Measurements from ENCODE around the gene TCP10L.

Gene TCP10L

DNA sequence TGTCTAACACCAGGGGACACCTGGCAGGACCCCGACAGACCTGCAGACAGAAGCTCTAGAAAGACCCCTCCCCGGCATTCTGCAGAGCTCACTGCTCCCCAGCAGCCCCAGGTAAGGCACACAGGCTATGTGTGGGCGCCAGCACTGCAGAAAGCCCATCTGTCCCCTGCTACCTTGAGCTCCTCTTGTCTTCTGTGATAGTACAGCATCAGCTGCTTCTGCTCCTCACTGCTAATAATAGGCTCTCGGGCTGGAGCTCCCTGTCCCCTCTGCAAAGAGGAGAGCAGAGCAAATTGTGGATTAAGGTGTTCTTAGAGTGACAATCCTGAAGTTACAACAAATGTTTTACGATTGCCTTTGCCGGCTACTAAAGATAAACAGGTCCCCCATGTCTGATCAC is 16.8 kb upstream of the TCP10L start:
- H3K9me3 ChIP-seq (replicated peaks in 1 of 2; ENCODE audit: control insufficient read depth in 2 of 2, insufficient read depth in 1 of 2, low read depth in 1 of 2, low read length in 2 of 2) = no peaks in the 10 kb centered on the region
- H2AFZ ChIP-seq (ENCODE audit: low read length) = no peak overlapping the region
- no peak overlapping the region for H2BK12ac ChIP-seq (ENCODE audit: low read length)
- H4K91ac ChIP-seq (ENCODE audit: low read depth, low read length, poor library complexity) = no peak overlapping the region
- no peak overlapping the region for H3K18ac ChIP-seq (ENCODE audit: low read length)
- H3K79me1 ChIP-seq (ENCODE audit: low read depth, low read length) = peaks cover 3% of the 10 kb centered on the region
- WGBS, 2 donors (ENCODE audit: extremely low coverage in 2 of 2, insufficient read length in 2 of 2, insufficient replicate concordance in 1 of 2) = no CpG with 5 or more reads among the region's 6 CpGs
- H2AK5ac ChIP-seq (ENCODE audit: low read depth, low read length) = no peak overlapping the region
- H2BK120ac ChIP-seq (ENCODE audit: low read depth, low read length) = no peak overlapping the region
- no peak overlapping the region for H3K4ac ChIP-seq (ENCODE audit: low read length)
- H2BK5ac ChIP-seq (ENCODE audit: low read length) = no peak overlapping the region
- H3K27ac ChIP-seq (replicated peaks; ENCODE audit: low read length) = no peak overlapping the region
- no peak overlapping the region for H3K14ac ChIP-seq (ENCODE audit: low read length)
- H3K4me2 ChIP-seq (ENCODE audit: insufficient read depth, low read length, poor library complexity, severe bottlenecking) = no peak overlapping the region
- no peak overlapping the region for H3K4me3 ChIP-seq (ENCODE audit: low read length in 2 of 2)
- no peaks in the 10 kb centered on the region for H3K27me3 ChIP-seq (ENCODE audit: control insufficient read depth in 3 of 3, insufficient read depth in 3 of 3, low read depth in 1 of 3, low read length in 3 of 3)
- no peak overlapping the region for H2BK15ac ChIP-seq (ENCODE audit: low read length)
- H3K23ac ChIP-seq (ENCODE audit: low read depth, low read length, poor library complexity) = no peak overlapping the region
- H4K8ac ChIP-seq (ENCODE audit: low read depth, low read length) = no peak overlapping the region
- DNase-seq (ENCODE audit: low spot score) = no peak
- peaks cover 32 to 83% of the 10 kb centered on the region in 2 donors for H3K36me3 ChIP-seq (replicated peaks in 1 of 2; ENCODE audit: control insufficient read depth in 2 of 2, insufficient read depth in 2 of 2, low read length in 2 of 2)
- H3K4me1 ChIP-seq (ENCODE audit: control insufficient read depth in 2 of 2, insufficient read depth in 1 of 2, low read depth in 1 of 2, low read length in 2 of 2) = peaks cover 0 to 3% of the 10 kb centered on the region in 2 donors
- no peak overlapping the region for H3K9ac ChIP-seq (ENCODE audit: low read depth, low read length, poor library complexity)

DNA sequence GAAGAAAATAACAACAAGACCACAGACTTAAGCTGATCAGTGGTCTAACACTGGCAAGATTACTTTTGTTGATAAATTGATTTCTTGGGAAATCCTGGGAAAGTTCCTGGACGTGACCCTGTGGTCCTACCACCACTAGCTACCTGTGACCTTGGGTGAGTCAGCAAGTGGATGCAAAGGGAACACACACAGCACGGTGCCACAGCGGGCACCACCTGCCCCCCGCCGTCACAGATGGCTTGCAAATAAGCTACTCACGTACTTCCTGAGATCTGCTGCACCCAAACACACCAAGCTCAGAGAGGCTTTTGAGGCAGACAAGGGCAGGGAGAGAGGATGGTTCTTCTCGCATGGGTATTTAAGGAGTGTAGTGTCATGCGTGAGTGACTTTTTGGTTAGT is 14.2 kb upstream of the TCP10L start:
- no peak overlapping the region for H3K23ac ChIP-seq (ENCODE audit: low read depth, low read length, poor library complexity)
- H3K9ac ChIP-seq (ENCODE audit: low read depth, low read length, poor library complexity) = no peak overlapping the region
- no peak overlapping the region for H2BK12ac ChIP-seq (ENCODE audit: low read length)
- no peak overlapping the region for H2BK15ac ChIP-seq (ENCODE audit: low read length)
- H4K91ac ChIP-seq (ENCODE audit: low read depth, low read length, poor library complexity) = no peak overlapping the region
- peaks cover 22 to 57% of the 10 kb centered on the region in 2 donors for H3K36me3 ChIP-seq (replicated peaks in 1 of 2; ENCODE audit: control insufficient read depth in 2 of 2, insufficient read depth in 2 of 2, low read length in 2 of 2)
- no peak overlapping the region for H2BK120ac ChIP-seq (ENCODE audit: low read depth, low read length)
- H3K27me3 ChIP-seq (ENCODE audit: control insufficient read depth in 3 of 3, insufficient read depth in 3 of 3, low read depth in 1 of 3, low read length in 3 of 3) = no peaks in the 10 kb centered on the region
- no peak overlapping the region for H4K8ac ChIP-seq (ENCODE audit: low read depth, low read length)
- H3K79me1 ChIP-seq (ENCODE audit: low read depth, low read length) = peaks cover 3% of the 10 kb centered on the region
- H3K27ac ChIP-seq (replicated peaks; ENCODE audit: low read length) = no peak overlapping the region
- H3K4me1 ChIP-seq (ENCODE audit: control insufficient read depth in 2 of 2, insufficient read depth in 1 of 2, low read depth in 1 of 2, low read length in 2 of 2) = peaks cover 0 to 1% of the 10 kb centered on the region in 2 donors
- no peak overlapping the region for H3K14ac ChIP-seq (ENCODE audit: low read length)
- H3K4me2 ChIP-seq (ENCODE audit: insufficient read depth, low read length, poor library complexity, severe bottlenecking) = no peak overlapping the region
- no peak overlapping the region for H2BK5ac ChIP-seq (ENCODE audit: low read length)
- no peaks in the 10 kb centered on the region for H3K9me3 ChIP-seq (replicated peaks in 1 of 2; ENCODE audit: control insufficient read depth in 2 of 2, insufficient read depth in 1 of 2, low read depth in 1 of 2, low read length in 2 of 2)
- H2AK5ac ChIP-seq (ENCODE audit: low read depth, low read length) = no peak overlapping the region
- H3K18ac ChIP-seq (ENCODE audit: low read length) = no peak overlapping the region
- no peak overlapping the region for H3K4me3 ChIP-seq (ENCODE audit: low read length in 2 of 2)
- DNase-seq (ENCODE audit: low spot score) = no peak
- H2AFZ ChIP-seq (ENCODE audit: low read length) = no peak overlapping the region
- WGBS, 2 donors (ENCODE audit: extremely low coverage in 2 of 2, insufficient read length in 2 of 2, insufficient replicate concordance in 1 of 2) = no CpG with 5 or more reads among the region's 8 CpGs
- no peak overlapping the region for H3K4ac ChIP-seq (ENCODE audit: low read length)

DNA sequence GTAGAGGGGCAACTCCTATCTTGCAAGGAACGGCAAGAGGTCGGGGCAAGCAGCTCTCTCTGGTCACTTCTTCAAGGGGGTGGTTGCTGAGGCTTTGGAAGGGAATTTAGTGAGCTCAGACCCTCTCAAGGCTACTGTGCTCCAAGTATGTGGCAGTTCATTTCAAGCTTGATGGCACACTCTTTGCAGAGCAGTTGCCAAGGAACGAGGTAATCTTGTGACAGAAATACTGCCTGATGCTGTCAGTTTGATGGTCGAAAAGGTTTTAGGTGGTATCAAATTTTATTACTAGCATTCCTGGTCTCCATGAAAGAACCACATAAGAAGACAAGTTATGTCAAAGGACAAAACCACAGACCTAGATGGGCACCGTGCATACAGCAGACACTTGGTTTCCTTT is 13.8 kb upstream of the TCP10L start:
- Histone ChIP-seq H3K4me1 (ENCODE audit: control insufficient read depth in 2 of 2, insufficient read depth in 1 of 2, low read depth in 1 of 2, low read length in 2 of 2) (no peaks in the 10 kb centered on the region), H3K79me1 (ENCODE audit: low read depth, low read length) (peaks cover 3% of the 10 kb centered on the region), H3K4me2 (ENCODE audit: insufficient read depth, low read length, poor library complexity, severe bottlenecking) (no peak overlapping the region), H4K91ac (ENCODE audit: low read depth, low read length, poor library complexity) (no peak overlapping the region), H2BK15ac (ENCODE audit: low read length) (no peak overlapping the region), H2AFZ (ENCODE audit: low read length) (no peak overlapping the region), H3K23ac (ENCODE audit: low read depth, low read length, poor library complexity) (no peak overlapping the region), H3K27me3 (ENCODE audit: control insufficient read depth in 3 of 3, insufficient read depth in 3 of 3, low read depth in 1 of 3, low read length in 3 of 3) (no peaks in the 10 kb centered on the region), H3K4me3 (ENCODE audit: low read length in 2 of 2) (no peak overlapping the region), H4K8ac (ENCODE audit: low read depth, low read length) (no peak overlapping the region), H3K14ac (ENCODE audit: low read length) (no peak overlapping the region), H3K4ac (ENCODE audit: low read length) (no peak overlapping the region), H2BK5ac (ENCODE audit: low read length) (no peak overlapping the region), H2BK120ac (ENCODE audit: low read depth, low read length) (no peak overlapping the region), H3K27ac (replicated peaks; ENCODE audit: low read length) (no peak overlapping the region), H3K36me3 (replicated peaks in 1 of 2; ENCODE audit: control insufficient read depth in 2 of 2, insufficient read depth in 2 of 2, low read length in 2 of 2) (peaks cover 20 to 53% of the 10 kb centered on the region in 2 donors), H3K9ac (ENCODE audit: low read depth, low read length, poor library complexity) (no peak overlapping the region), H3K9me3 (replicated peaks in 1 of 2; ENCODE audit: control insufficient read depth in 2 of 2, insufficient read depth in 1 of 2, low read depth in 1 of 2, low read length in 2 of 2) (no peaks in the 10 kb centered on the region), H2BK12ac (ENCODE audit: low read length) (no peak overlapping the region), H3K18ac (ENCODE audit: low read length) (no peak overlapping the region), H2AK5ac (ENCODE audit: low read depth, low read length) (no peak overlapping the region)
- no peak for DNase-seq (ENCODE audit: low spot score)
- no CpG with 5 or more reads among the region's 5 CpGs for WGBS, 2 donors (ENCODE audit: extremely low coverage in 2 of 2, insufficient read length in 2 of 2, insufficient replicate concordance in 1 of 2)

DNA sequence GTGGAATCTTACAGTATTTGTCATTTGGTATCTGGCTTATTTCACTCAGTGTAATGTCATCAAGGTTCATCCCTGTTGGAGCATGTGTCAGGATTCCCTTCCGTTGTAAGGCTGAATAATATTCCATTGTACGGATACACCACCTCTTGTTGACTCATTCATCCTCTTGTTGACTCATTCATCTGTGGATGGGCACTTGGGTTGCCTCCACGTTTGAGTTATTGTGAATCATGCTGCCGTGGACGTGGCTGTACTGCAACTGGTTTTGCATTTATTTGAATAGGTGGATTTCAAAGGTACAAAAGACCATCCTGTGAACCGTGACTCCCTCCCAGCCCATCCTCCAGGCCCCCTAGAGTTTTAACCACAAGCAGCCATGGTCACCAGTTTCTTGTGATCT is 11.9 kb upstream of the TCP10L start:
- Histone ChIP-seq H3K27me3 (ENCODE audit: control insufficient read depth in 3 of 3, insufficient read depth in 3 of 3, low read depth in 1 of 3, low read length in 3 of 3) (no peaks in the 10 kb centered on the region), H3K79me1 (ENCODE audit: low read depth, low read length) (peaks cover 3% of the 10 kb centered on the region), H3K4me2 (ENCODE audit: insufficient read depth, low read length, poor library complexity, severe bottlenecking) (no peak overlapping the region), H2BK12ac (ENCODE audit: low read length) (no peak overlapping the region), H2AFZ (ENCODE audit: low read length) (no peak overlapping the region), H3K9me3 (replicated peaks in 1 of 2; ENCODE audit: control insufficient read depth in 2 of 2, insufficient read depth in 1 of 2, low read depth in 1 of 2, low read length in 2 of 2) (no peaks in the 10 kb centered on the region), H2BK5ac (ENCODE audit: low read length) (no peak overlapping the region), H3K9ac (ENCODE audit: low read depth, low read length, poor library complexity) (no peak overlapping the region), H2AK5ac (ENCODE audit: low read depth, low read length) (no peak overlapping the region), H3K4ac (ENCODE audit: low read length) (no peak overlapping the region), H3K4me1 (ENCODE audit: control insufficient read depth in 2 of 2, insufficient read depth in 1 of 2, low read depth in 1 of 2, low read length in 2 of 2) (no peaks in the 10 kb centered on the region), H4K91ac (ENCODE audit: low read depth, low read length, poor library complexity) (no peak overlapping the region), H3K36me3 (replicated peaks in 1 of 2; ENCODE audit: control insufficient read depth in 2 of 2, insufficient read depth in 2 of 2, low read length in 2 of 2) (peaks cover 8 to 34% of the 10 kb centered on the region in 2 donors), H3K4me3 (ENCODE audit: low read length in 2 of 2) (no peak overlapping the region), H3K18ac (ENCODE audit: low read length) (no peak overlapping the region), H3K27ac (replicated peaks; ENCODE audit: low read length) (no peak overlapping the region), H2BK15ac (ENCODE audit: low read length) (no peak overlapping the region), H2BK120ac (ENCODE audit: low read depth, low read length) (no peak overlapping the region), H3K23ac (ENCODE audit: low read depth, low read length, poor library complexity) (no peak overlapping the region), H4K8ac (ENCODE audit: low read depth, low read length) (no peak overlapping the region), H3K14ac (ENCODE audit: low read length) (no peak overlapping the region)
- no peak for DNase-seq (ENCODE audit: low spot score)
- WGBS, 2 donors (ENCODE audit: extremely low coverage in 2 of 2, insufficient read length in 2 of 2, insufficient replicate concordance in 1 of 2) = no CpG with 5 or more reads among the region's 6 CpGs
